Stimulated activated CD4-positive, alpha-beta T cell treated with anti-CD3 and anti-CD28 coated beads, Interleukin-4, amount 100 ng/mL, for 48 hours (primary cell): ENCODE measurements around the gene ZFHX3.

Source experiments
- DNase-seq, 2 donors: peaks; one replicate each; pipeline ENCODE4 v3.0.0-alpha.2; 2020; ENCODE audit warnings: low read depth in 2 of 2

ZFHX3 gene

DNA sequence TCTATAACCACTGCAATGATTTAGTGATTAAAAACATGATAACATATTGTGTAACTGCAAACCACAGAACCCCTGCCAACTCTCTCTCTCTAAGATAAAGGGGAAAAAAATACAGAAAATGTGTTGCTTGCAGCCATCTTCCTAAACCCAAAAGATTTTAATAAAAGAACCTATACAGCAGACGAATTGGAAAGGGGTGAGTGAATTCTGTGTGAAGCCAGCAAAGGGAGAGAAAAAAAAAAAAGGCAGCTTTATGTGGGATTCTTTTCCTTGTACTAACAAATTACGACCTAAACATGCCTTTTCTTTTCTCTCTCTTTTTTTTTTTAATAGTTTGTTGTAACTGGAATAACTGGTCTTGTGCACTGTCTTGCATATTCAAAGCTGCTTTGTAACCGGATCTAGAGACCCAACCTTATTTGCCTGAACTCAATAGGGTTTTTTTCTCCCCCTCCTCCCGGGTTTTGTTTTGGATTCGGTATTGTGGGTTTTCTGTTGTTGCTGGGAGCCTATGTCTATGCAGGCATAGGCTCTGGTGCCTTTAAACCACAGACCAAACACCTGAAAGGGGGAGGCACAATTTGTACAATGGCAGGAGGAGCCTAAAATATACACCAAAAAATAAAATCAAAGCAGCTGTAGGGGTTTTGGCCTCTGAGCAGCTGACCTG, 7.0 kb upstream of the ZFHX3 start:
- DNase-seq = no peak

DNA sequence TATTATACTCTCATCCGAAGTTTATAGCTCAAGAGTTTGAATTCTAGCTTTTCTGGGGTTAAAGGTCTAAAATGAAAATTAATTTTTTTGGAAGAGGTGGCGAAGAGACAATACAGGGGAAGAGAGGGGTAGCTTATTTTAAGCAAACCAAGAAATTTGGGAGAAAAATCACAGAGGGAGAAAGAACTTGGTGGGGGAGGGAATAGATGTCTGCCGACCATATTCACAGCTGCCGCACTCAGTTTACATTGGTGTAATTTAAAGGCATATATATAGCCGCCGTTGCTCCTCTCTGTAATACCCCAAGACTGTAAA, 6.5 kb upstream of the ZFHX3 start:
- DNase-seq = no peak

- no peak for DNase-seq
Observed at GRCh38 chr16:73054125-73054484, 6.2 kb upstream of the ZFHX3 start.

GRCh38 chr16:73053364-73054124, 5.6 kb upstream of the ZFHX3 start:
- DNase-seq = no peak

GRCh38 chr16:73053038-73053363, 5.1 kb upstream of the ZFHX3 start:
- no peak for DNase-seq

DNA sequence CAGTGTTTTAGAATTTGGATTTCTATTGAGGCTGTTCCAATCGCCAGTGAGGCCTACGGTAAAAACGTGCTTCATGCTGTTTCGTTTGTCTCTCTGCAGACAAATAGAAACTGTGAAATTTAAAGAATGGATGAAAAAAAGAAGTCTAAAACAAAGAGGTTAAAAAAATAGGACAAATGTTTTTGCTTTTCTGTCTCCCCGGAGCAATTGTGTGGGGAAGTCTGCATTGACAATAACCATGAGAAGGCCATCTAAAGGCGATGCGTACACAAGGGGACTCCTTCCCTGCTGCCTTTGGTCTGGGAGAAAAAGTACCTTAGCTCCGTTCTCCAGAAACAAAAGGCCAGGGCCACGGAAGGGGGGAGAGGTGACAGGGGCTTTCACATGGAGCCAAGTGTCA, 4.6 kb upstream of the ZFHX3 start:
- DNase-seq = no peak

GRCh38 chr16:73051961-73052360, 4.0 kb upstream of the ZFHX3 start:
- no peak for DNase-seq

DNA sequence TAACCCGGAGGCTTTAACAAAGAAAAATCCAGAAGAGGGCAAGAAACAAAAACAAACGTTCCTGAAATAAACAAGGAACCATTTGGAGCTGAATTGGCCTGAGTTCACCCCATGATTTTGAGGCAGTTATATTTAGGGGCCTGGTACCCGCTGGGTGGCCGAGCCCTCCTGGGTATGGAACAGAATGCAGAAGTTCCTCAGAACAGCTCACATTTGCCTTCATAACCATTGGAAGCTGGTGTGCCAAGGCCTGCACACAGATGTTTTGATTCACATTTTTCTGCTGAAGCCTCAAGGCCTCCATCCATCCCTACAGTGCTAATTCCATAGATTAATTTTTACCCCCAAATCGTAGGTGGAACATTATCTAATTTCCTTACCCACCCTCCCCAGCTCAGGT, 3.3 kb upstream of the ZFHX3 start:
- no peak for DNase-seq

DNA sequence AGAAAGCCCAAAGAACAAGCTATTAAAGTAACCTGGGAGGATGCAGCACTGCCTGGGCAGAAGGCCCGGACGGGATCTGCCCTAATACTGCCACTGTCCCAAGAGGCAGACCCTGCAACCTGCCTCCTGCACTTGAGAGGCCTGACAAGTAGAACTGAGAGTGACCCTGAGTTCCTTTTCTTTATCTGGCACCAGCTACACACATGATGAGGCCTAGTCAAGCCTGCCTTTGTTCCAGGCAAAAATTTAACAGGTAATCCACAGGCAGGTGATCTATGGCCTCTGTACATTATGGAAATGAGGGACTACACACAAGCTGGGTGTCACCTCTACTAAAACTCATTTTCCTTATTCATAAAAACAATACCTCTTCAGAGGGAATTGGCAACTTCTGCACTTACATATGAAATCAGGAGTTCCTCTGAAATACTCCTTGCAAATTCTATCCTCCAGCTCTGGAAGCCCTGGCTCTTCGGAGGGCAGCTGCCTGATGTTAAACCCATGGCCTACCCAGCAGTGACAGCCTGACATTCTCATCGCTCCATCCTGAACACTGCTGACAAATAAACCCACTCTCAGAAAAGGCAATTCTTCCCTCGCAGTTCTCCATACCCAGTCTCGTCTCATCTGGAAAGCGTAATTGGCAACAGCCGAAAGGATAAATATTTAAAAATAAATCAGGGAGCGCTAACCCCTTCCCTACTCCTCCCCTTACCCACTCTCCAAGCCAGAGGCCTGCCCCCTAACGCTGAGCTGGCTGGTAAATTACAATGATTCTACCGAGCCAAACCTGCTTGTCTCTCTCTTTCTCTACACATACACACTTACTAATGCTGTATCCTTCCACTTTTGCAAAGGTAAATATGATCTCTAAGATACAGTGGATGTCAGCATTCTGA, 2.5 kb upstream of the ZFHX3 start:
- no peak for DNase-seq

DNA sequence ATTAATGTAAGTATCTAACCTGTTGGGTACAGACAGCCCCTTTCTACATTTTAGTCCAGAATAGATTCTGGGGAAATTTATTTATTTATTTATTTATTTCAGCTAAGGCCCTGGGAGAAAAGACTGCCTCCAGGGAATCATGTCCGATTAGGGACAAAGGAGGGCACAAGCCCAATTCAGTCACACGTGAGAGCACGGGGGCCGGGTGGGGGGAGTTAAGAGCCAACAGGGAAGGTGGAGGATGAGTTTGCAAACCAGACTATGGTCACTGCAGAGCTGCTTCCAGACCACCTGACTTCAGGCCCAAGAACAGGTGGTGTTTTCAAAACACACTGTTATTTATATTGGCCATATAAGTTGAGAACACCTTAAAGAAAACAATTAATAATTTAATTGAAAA, 1.6 kb upstream of the ZFHX3 start:
- DNase-seq = no peak

GRCh38 chr16:73049091-73049490, 1.2 kb upstream of the ZFHX3 start:
- DNase-seq = no peak

DNA sequence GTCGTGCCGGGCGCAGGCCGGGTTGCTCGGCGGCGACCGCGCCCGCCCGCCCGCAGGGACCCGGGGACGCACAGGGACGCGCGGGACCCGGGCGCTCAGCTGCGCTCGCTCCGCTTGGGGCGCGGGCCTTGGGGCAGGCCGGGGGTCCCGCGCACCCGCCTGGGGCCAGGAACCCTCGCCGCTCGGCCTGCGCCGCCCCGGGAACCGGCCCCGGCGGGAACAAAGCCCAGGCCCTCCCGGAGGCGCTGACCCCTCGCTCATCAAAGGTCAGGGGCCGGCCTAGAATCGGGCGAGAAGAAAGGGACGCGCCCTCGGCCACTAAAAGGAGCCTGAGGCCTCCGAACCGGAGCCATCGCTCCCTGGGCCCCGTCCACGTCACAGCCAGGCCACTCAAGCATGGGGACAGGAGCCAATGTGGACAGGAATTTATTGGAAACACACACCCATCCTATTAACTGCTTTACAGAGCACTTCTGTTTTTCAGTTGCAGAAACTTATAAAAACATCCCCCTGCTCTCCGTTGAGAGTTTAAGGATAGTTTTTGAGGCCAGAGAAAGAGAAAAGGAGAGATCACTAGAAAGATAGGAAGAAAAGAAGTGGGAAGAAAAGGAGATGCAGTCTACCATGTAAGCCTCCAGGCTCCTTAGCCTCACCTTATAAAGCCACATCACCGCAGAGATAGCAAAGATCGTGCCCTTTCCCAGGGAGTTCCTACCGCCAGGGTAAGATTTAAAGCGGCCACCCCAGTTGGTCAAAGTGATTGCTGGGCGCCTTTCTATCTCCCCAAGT, 558 bp upstream of the ZFHX3 start:
- no peak for DNase-seq

GRCh38 chr16:73047221-73047535, 750 bp downstream of the ZFHX3 start:
- DNase-seq = no peak

DNA sequence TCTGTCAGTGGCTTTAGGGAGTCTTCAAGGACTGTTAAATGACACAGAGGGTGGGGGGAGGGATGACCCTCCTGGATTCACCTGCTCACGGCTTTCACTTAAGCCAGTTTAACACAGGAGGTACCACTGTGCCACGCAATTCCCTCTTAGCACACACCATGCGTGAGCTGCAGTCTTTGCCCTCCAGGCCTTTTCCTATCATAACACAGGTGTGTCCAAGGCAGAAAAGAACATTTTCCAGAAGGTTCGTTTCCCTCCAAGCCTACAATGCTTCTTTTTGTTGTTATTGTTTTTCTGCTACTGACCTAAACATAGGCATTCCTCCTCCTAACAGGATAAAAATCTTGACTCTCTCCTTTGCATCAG, 1.1 kb downstream of the ZFHX3 start:
- no peak for DNase-seq

GRCh38 chr16:73046202-73046848, 1.6 kb downstream of the ZFHX3 start:
- no peak for DNase-seq

- DNase-seq = no peak
Observed at GRCh38 chr16:73043828-73044467, 4.0 kb downstream of the ZFHX3 start.

GRCh38 chr16:73042807-73043206, 5.1 kb downstream of the ZFHX3 start:
- no peak for DNase-seq

- no peak for DNase-seq
Observed at GRCh38 chr16:73041676-73042075, 6.3 kb downstream of the ZFHX3 start.

DNA sequence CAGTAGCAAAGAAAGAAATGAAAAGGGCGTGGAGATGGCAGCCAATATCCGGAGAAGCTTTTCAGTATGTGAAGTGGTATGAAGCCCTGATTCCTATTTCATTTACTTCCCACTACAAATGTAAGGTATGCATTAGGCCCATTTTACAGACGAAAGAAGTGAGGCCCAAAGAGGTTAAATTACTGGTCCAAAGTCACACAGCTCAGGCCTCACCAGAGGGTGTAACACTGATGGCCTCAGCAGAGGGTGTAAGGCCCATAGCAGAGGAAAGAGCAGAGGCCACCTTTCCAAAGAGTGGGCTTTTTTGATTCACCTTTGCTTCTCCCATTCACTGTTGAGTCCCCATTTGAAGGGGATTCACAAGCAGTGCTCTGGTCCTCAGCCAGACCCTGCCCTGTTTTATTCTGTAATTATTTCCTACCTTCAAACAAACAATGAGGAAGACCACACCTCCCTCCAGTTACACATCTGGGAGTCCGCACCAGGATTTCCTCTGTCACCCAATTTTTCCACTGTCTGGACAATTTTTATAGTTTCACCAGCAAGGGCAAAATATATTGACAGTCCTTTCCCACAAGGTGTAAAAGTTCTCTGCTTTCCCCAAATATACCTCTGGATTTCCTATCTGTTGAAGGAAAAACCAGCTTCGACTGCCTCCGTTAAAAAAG, 7.1 kb downstream of the ZFHX3 start:
- DNase-seq = no peak

DNA sequence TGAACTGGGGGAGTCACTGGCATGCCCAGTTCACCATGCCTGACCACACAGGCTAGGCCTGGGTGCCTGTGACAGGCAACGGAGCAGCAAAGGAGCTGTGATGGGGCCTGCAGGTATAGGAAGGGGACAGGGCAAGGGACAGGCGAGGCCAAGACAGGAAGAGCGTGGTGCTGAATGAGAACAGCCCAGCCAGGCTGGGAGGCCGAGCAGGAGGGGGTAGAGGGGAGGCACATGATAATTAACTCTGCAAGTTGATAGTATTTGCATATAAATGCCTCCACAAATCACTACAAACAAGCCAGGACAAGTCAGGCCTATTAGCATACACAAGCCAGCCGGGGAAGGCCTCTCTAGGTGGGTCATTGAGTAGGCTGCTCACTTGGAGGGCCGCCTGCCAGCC, 7.8 kb downstream of the ZFHX3 start:
- DNase-seq = no peak
